Retina (tissue), 1 donor: ENCODE results near the gene CDRT4.

ENCODE experiments used
- DNase-seq: peaks from one replicate; pipeline ENCODE4 v3.0.0-alpha.2; 2016

The CDRT4 gene

DNA sequence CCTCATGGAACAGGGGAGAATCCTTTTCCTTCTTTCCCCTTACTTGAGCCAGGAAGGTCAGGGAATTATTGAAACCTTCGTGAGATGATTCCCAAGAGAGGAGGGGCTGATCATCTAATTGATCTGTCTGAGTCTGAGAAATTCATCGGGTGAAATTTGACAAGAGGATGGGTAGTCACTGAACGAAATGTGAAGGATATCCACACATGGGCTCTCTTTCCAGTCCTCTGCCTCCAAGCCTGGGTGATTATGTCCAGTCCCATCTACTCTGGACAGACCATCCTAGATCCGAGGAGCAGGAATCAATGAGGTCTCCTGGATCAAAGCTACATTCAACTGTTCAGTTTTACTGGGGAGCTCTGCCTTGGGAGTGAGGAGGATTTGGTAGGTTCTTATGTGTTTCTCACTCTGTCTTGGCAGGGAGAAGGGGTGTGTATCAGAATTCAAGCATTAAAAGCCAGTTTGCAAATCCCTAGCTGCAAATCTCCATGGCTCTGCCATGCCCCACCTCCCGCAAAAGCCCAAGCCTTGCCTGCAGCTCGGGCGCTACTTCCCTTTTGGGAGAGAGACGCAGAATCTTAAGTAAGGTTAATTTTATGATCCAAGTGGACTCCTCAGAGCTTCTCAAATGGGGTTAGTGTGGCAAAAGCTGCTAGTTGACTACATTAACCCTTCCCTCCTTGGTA lies 78.9 kb downstream of the CDRT4 start:
- no peak for DNase-seq

DNA sequence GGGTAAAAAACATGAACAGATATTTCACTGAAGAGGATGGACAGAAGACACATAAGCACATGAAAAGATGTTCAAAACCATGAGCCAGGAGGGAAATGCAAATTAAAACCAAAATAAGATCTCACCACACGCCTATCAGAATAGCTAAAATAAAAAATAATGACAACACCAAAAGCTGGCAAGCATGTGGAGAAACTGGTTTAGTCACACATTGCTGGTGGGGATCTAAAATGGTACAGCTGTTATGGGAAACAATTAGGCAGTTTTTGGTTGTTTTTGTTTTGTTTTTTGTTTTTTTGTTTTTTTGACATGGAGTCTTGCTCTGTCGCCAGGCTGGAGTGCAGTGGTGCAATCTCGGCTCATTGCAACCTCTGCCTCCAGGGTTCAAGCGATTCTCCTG lies 81.3 kb downstream of the CDRT4 start:
- no peak for DNase-seq
